K562 (cell line): Measurements from ENCODE around the gene TMEM247. TPM values are rescaled to one million over a fixed set of nuclear protein-coding genes. Genes with fewer than 3 reads are reported as not detected.

Experiments
- BCOR ChIP-seq: fragments of 450-650 bp; IDR thresholded peaks from 2 replicates; pipeline ENCODE4 v1.6.1; 2016
- CEBPG ChIP-seq, 3 experiments: fragments of 200-800 bp in 1 of 3; sonication (Bioruptor generic) in 1 of 3; sonication (generic) in 1 of 3; formaldehyde crosslinking in 1 of 3; IDR thresholded peaks in 2 of 3; conservative IDR thresholded peaks in 1 of 3; 2 replicates each; pipeline versions ENCODE4 v1.6.1 to v1.8.0; 2016 to 2022; ENCODE audit warnings: missing compliant biosample characterization in 2 of 3, missing genetic modification characterization in 2 of 3, mild to moderate bottlenecking in 1 of 3, missing genetic modification reagents in 1 of 3
- COPS2 ChIP-seq: fragments of 450-650 bp; conservative IDR thresholded peaks from 2 replicates; pipeline ENCODE4 v1.6.1; 2016; ENCODE audit warnings: mild to moderate bottlenecking, moderate library complexity
- ELF1 ChIP-seq: fragments of 200-800 bp; sonication (Bioruptor generic); IDR thresholded peaks from 2 replicates; pipeline ENCODE4 v1.6.1; 2016; ENCODE audit warnings: missing genetic modification characterization, missing compliant biosample characterization
- FOXA1 ChIP-seq: fragments of 450-650 bp; IDR thresholded peaks from 2 replicates; pipeline ENCODE4 v1.6.1; 2016; ENCODE audit warnings: mild to moderate bottlenecking, borderline replicate concordance
- FOXP4 ChIP-seq: sonication (generic); formaldehyde crosslinking; IDR thresholded peaks from 2 replicates; pipeline ENCODE4 v1.8.0; 2022; ENCODE audit warnings: mild to moderate bottlenecking, missing genetic modification reagents, borderline replicate concordance
- IRF1 ChIP-seq: sonication (generic); formaldehyde crosslinking; IDR thresholded peaks from 2 replicates; pipeline ENCODE4 v1.8.0; 2022; ENCODE audit warnings: missing genetic modification reagents, mild to moderate bottlenecking, borderline replicate concordance
- LEF1 ChIP-seq: fragments of 450-650 bp; IDR thresholded peaks from 2 replicates; pipeline ENCODE4 v1.6.1; 2016; ENCODE audit warnings: mild to moderate bottlenecking
- NFRKB ChIP-seq: fragments of 450-650 bp; IDR thresholded peaks from 2 replicates; pipeline ENCODE4 v1.6.1; 2016; ENCODE audit warnings: low read depth
- PBX2 ChIP-seq, 2 experiments: IDR thresholded peaks in 1 of 2; conservative IDR thresholded peaks in 1 of 2; 2 replicates each; pipeline ENCODE4 v1.6.1; 2016; ENCODE audit warnings: low read depth in 2 of 2, mild to moderate bottlenecking in 1 of 2, missing compliant biosample characterization in 1 of 2, missing genetic modification characterization in 1 of 2, moderate library complexity in 1 of 2
- PHF21A ChIP-seq: fragments of 450-650 bp; IDR thresholded peaks from 2 replicates; pipeline ENCODE4 v1.6.1; 2017; ENCODE audit warnings: low read depth, borderline replicate concordance
- PREB ChIP-seq: sonication (generic); formaldehyde crosslinking; IDR thresholded peaks from 2 replicates; pipeline ENCODE4 v1.8.1; 2023; ENCODE audit warnings: mild to moderate bottlenecking, missing genetic modification reagents
- SMAD4 ChIP-seq: fragments of 250-450 bp; sonication (Bioruptor Pico); conservative IDR thresholded peaks from 2 replicates; pipeline ENCODE4 v1.8.0; 2021; ENCODE audit warnings: inconsistent platforms, mild to moderate bottlenecking, moderate library complexity
- SNIP1 ChIP-seq: fragments of 450-650 bp; IDR thresholded peaks from 2 replicates; pipeline ENCODE4 v1.7.1; 2017; ENCODE audit warnings: low read depth, mild to moderate bottlenecking
- ZC3H4 ChIP-seq: sonication (generic); formaldehyde crosslinking; IDR thresholded peaks from 2 replicates; pipeline ENCODE4 v1.9.0; 2021; ENCODE audit warnings: missing genetic modification reagents, borderline replicate concordance
- ZHX1 ChIP-seq: fragments of 150-350 bp; conservative IDR thresholded peaks from 2 replicates; pipeline ENCODE4 v1.6.1; 2014; ENCODE audit warnings: low read length
- ZNF589 ChIP-seq: fragments of 200-800 bp; sonication (Bioruptor generic); IDR thresholded peaks from 2 replicates; pipeline ENCODE4 v1.6.1; 2016; ENCODE audit warnings: low read depth, missing genetic modification characterization, missing compliant biosample characterization
- polyA plus RNA-seq, 8 experiments: library from polyadenylated mRNA; depleted of rRNA in 4 of 8; stranded (reverse) in 5 of 8; unstranded in 3 of 8; fragments of >200 nt; fragmentation: Nextera tagmentation in 2 of 8; fragmentation: Illumina TruSeq in 1 of 8; extraction: Ambion mirVana in 2 of 8; extraction: Trizol in 1 of 8; gene quantifications; 2 replicates each; pipeline versions ENCODE4 v1.2.1 to v1.2.3, GENCODE V29; 2011 to 2014; ENCODE audit warnings: inconsistent platforms in 1 of 8, missing spikeins in 1 of 8
- total RNA-seq, 7 experiments: library from RNA; depleted of rRNA in 6 of 7; stranded (reverse); fragments of >200 nt in 6 of 7; fragmentation: Illumina TruSeq in 2 of 7; extraction: Trizol in 2 of 7; gene quantifications; 2 replicates each; pipeline versions ENCODE4 v1.2.1 to v1.2.3, GENCODE V29; 2011 to 2021; ENCODE audit warnings: low replicate concordance in 1 of 7

The TMEM247 gene
- total and polyA plus RNA-seq, 9 of the 15 experiments (the other 6 are each of a cell fraction or from before 2014, with no cell fraction given) = 0.24 to 4.7 (median 3.1) TPM

- TF ChIP-seq ZHX1 (no peak), ELF1 (peak; percentile 32; the same call in 1 of the 2 replicates), PREB (CRISPR knock-in tag) (no peak), SMAD4 (CRISPR knock-in tag) (peak; percentile 93), LEF1 (peak; percentile 52; the same call in 1 of the 2 replicates), SNIP1 (no peak), IRF1 (CRISPR knock-in tag) (no peak), COPS2 (no peak), FOXA1 (no peak), PHF21A (no peak), ZC3H4 (CRISPR knock-in tag) (no peak), CEBPG (CRISPR knock-in tag; IDR thresholded peaks at IDR 0.05) (no peak), CEBPG (tag; conservative IDR thresholded peaks at IDR 0.05 in 1 of 2, IDR thresholded peaks at IDR 0.05 in 1 of 2) (no peak), BCOR (no peak), ZNF589 (CRISPR knock-in tag) (0 out of 2 replicates have a peak, but pooled peaks have one; percentile 33), PBX2 (CRISPR knock-in tag; IDR thresholded peaks at IDR 0.05; ENCODE audit: low read depth) (no peak), PBX2 (tag; conservative IDR thresholded peaks at IDR 0.05; ENCODE audit: low read depth) (peak; percentile 78), NFRKB (no peak), FOXP4 (CRISPR knock-in tag) (no peak)
These were observed 39.8 kb upstream of the TMEM247 start (continued) for GRCh38 chr2:46439582-46439981.
